SK-N-SH treated with all-trans-retinoic acid at 6 μM for 48 hours (cell line): Measurements from ENCODE around the gene NKRF.

ENCODE experiments used
- ATAC-seq: fragments of 200-7000 bp; cut with Tn5 transposase; 3 replicates; pipeline ENCODE4 v1.9.1; 2020; ENCODE audit warnings: mild to moderate bottlenecking, moderate library complexity
- ARNTL ChIP-seq: fragments of 450-650 bp; formaldehyde crosslinking; IDR thresholded peaks from 2 replicates; pipeline ENCODE4 v1.5.0; 2020; ENCODE audit warnings: low read depth, mild to moderate bottlenecking, moderate library complexity, borderline replicate concordance
- BACH2 ChIP-seq: fragments of 250-450 bp; sonication (Bioruptor Pico); IDR thresholded peaks from 2 replicates; pipeline ENCODE4 v1.9.0; 2021; ENCODE audit warnings: mild to moderate bottlenecking, borderline replicate concordance
- CSDC2 ChIP-seq: fragments of 250-450 bp; sonication (Bioruptor Pico); IDR thresholded peaks from 2 replicates; pipeline ENCODE4 v1.5.0; 2020; ENCODE audit warnings: mild to moderate bottlenecking, moderate library complexity
- ESRRG ChIP-seq: fragments of 250-450 bp; sonication (Bioruptor Pico); IDR thresholded peaks from 2 replicates; pipeline ENCODE4 v1.6.1; 2021; ENCODE audit warnings: mild to moderate bottlenecking
- GLIS3 ChIP-seq: fragments of 250-450 bp; sonication (Bioruptor Pico); IDR thresholded peaks from 2 replicates; pipeline ENCODE4 v1.5.0; 2020; ENCODE audit warnings: mild to moderate bottlenecking, moderate library complexity
- OSR1 ChIP-seq: fragments of 250-450 bp; sonication (Bioruptor Pico); IDR thresholded peaks from 2 replicates; pipeline ENCODE4 v1.8.0; 2022; ENCODE audit warnings: moderate library complexity, mild to moderate bottlenecking, inconsistent platforms
- PPARA ChIP-seq: fragments of 250-450 bp; sonication (Bioruptor Pico); IDR thresholded peaks from 2 replicates; pipeline ENCODE4 v1.5.0; 2020; ENCODE audit warnings: mild to moderate bottlenecking, borderline replicate concordance
- RARB ChIP-seq: fragments of 250-450 bp; sonication (Bioruptor Pico); IDR thresholded peaks from 2 replicates; pipeline ENCODE4 v1.8.0; 2021; ENCODE audit warnings: mild to moderate bottlenecking, moderate library complexity
- SNAI2 ChIP-seq: fragments of 250-450 bp; sonication (Bioruptor Pico); IDR thresholded peaks from 2 replicates; pipeline ENCODE4 v1.5.0; 2020; ENCODE audit warnings: mild to moderate bottlenecking, moderate library complexity
- TOX ChIP-seq: fragments of 250-450 bp; sonication (Bioruptor Pico); IDR thresholded peaks from 2 replicates; pipeline ENCODE4 v1.8.0; 2021; ENCODE audit warnings: mild to moderate bottlenecking, moderate library complexity, borderline replicate concordance
- ZFP3 ChIP-seq: fragments of 250-450 bp; sonication (Bioruptor Pico); IDR thresholded peaks from 2 replicates; pipeline ENCODE4 v1.5.0; 2020; ENCODE audit warnings: mild to moderate bottlenecking, moderate library complexity
- ZFP30 ChIP-seq: fragments of 450-650 bp; formaldehyde crosslinking; IDR thresholded peaks from 2 replicates; pipeline ENCODE4 v1.5.0; 2022; ENCODE audit warnings: mild to moderate bottlenecking, moderate library complexity
- ZNF565 ChIP-seq: fragments of 450-650 bp; formaldehyde crosslinking; conservative IDR thresholded peaks from 2 replicates; pipeline ENCODE4 v1.5.0; 2020; ENCODE audit warnings: low read depth, mild to moderate bottlenecking, moderate library complexity
- ZNF70 ChIP-seq: fragments of 450-650 bp; formaldehyde crosslinking; IDR thresholded peaks from 2 replicates; pipeline ENCODE4 v1.5.0; 2020; ENCODE audit warnings: mild to moderate bottlenecking, moderate library complexity
- ZNF8 ChIP-seq: fragments of 450-650 bp; formaldehyde crosslinking; IDR thresholded peaks from 2 replicates; pipeline ENCODE4 v1.5.0; 2020; ENCODE audit warnings: mild to moderate bottlenecking, moderate library complexity
- TF ChIP-seq, protein P1 (sequence below): fragments of 250-450 bp; sonication (Bioruptor Pico); IDR thresholded peaks from 2 replicates; pipeline ENCODE4 v1.5.1; 2021; ENCODE audit warnings: mild to moderate bottlenecking, moderate library complexity
- TF ChIP-seq, protein P2 (sequence below): fragments of 250-450 bp; sonication (Bioruptor Pico); IDR thresholded peaks from 2 replicates; pipeline ENCODE4 v1.8.0; 2020; ENCODE audit warnings: mild to moderate bottlenecking, moderate library complexity, borderline replicate concordance
- TF ChIP-seq, protein P3 (sequence below): fragments of 250-450 bp; sonication (Bioruptor Pico); IDR thresholded peaks from 2 replicates; pipeline ENCODE4 v1.5.1; 2020; ENCODE audit warnings: low read depth, mild to moderate bottlenecking, moderate library complexity
- TF ChIP-seq, protein P4 (sequence below): fragments of 250-450 bp; sonication (Bioruptor Pico); IDR thresholded peaks from 2 replicates; pipeline ENCODE4 v1.5.0; 2020; ENCODE audit warnings: mild to moderate bottlenecking, moderate library complexity

Gene NKRF

DNA sequence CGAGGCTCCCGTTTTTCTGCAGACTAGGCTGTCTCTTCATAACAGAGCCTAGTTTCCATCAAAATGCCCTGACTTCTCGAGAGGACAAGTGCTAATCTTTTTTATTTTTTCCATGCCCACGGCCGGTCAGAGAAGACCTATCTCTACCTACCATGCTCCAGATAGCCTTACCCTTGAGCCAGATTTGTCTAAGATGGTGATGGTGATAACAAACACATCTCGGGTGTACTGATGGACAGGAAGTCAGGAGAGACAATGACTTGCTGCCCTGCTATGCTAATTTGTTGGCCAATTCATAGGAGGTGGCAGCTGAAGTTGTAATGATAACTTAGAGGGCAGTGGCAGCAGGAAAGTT, 42.2 kb upstream of the NKRF start:
- no peak for ATAC-seq
- TF ChIP-seq BACH2 (CRISPR knock-in tag) = no peak
- no peak for TF ChIP-seq ZNF565
- TF ChIP-seq ZFP30 (CRISPR knock-in tag) = no peak
- no peak for TF ChIP-seq PPARA (CRISPR knock-in tag)
- no peak for TF ChIP-seq ARNTL (CRISPR knock-in tag)
- TF ChIP-seq, protein P1, sequence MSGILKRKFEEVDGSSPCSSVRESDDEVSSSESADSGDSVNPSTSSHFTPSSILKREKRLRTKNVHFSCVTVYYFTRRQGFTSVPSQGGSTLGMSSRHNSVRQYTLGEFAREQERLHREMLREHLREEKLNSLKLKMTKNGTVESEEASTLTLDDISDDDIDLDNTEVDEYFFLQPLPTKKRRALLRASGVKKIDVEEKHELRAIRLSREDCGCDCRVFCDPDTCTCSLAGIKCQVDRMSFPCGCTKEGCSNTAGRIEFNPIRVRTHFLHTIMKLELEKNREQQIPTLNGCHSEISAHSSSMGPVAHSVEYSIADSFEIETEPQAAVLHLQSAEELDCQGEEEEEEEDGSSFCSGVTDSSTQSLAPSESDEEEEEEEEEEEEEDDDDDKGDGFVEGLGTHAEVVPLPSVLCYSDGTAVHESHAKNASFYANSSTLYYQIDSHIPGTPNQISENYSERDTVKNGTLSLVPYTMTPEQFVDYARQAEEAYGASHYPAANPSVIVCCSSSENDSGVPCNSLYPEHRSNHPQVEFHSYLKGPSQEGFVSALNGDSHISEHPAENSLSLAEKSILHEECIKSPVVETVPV (CRISPR knock-in tag) = no peak
- no peak for TF ChIP-seq ZNF70
- TF ChIP-seq CSDC2 = no peak
- TF ChIP-seq OSR1 (CRISPR knock-in tag) = no peak
- TF ChIP-seq, all 23 proteins: peak for 0

DNA sequence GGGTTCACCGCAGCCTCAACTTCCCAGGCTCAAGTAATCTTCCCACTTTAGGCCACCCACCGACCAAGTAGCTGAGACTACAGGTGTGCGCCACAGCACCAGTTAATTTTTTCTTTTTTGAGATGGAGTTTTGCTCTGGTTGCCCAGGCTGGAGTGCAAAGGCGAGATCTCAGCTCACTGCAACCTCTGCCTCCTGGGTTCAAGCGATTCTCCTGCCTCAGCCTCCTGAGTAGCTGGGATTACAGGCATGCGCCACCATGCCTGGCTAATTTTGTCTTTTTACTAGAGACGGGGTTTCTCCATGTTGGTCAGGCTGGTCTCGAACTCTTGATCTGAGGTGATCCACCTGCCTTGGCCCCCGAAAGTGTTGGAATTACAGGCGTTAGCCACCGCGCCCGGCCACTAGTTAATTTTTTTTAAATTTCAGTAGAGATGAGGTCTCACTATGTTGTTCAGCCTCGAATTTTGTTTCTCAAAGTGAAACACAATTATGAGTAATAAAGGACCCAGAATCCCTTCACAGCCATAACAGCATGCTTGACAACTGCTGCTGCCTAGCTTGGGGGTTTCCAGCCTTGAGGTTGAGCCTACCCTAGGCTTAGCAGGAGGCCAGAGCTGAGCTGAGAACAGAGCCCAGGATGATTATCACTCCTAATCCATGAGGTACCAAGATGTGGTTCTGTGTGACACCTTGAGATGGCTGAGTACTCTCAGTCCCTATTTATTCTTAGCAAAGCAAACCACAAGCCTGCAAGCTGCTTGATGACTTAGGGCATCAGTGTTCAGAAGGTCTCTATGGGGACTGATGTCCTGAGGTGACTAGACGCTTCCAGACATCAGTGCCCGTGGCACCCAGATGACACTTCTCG, 41.6 kb upstream of the NKRF start:
- TF ChIP-seq ARNTL (CRISPR knock-in tag) = no peak
- ATAC-seq = no peak

DNA sequence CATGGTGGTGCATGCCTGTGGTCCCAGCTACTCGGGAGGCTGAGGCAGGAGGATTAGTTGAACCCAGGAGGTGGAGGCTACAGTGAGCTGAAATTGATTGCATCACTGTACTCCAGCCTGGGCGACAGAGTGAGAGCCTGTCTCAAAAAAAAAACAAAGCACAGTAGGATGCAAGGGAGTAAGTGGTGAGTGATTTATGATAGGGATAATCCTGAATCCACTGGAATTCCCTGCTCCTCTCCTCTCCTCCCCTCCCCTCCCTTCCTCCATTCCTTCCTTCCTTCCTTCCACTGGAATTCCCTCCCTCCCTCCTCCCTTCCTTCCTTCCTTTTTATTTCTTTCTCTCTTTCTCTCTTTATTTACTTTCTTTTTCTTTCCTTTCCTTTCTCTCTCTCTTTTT, 40.9 kb upstream of the NKRF start:
- no peak for TF ChIP-seq OSR1 (CRISPR knock-in tag)
- TF ChIP-seq ZFP30 (CRISPR knock-in tag) = no peak
- TF ChIP-seq, all 23 proteins: peak for 0
- no peak for ATAC-seq

DNA sequence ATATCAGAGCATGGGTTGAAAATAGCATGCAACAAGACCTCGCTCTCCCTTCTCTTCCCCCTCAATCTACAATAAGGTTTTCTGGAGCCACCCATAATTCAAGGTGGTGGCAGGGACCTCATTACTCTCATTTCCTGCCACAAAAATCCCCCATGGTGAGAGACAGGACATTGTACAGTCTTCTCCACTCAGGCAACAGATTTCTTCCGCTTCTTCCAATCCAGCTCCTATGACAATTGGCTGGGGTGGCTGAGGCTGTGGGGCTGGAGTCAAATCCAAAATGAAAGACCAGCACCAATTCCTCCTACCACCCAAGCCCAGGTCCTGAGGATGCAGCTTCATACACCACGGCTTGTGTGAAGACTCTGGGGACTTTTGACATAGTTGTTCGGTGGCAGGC, 40.3 kb upstream of the NKRF start:
- ATAC-seq = no peak
- TF ChIP-seq, protein P2, sequence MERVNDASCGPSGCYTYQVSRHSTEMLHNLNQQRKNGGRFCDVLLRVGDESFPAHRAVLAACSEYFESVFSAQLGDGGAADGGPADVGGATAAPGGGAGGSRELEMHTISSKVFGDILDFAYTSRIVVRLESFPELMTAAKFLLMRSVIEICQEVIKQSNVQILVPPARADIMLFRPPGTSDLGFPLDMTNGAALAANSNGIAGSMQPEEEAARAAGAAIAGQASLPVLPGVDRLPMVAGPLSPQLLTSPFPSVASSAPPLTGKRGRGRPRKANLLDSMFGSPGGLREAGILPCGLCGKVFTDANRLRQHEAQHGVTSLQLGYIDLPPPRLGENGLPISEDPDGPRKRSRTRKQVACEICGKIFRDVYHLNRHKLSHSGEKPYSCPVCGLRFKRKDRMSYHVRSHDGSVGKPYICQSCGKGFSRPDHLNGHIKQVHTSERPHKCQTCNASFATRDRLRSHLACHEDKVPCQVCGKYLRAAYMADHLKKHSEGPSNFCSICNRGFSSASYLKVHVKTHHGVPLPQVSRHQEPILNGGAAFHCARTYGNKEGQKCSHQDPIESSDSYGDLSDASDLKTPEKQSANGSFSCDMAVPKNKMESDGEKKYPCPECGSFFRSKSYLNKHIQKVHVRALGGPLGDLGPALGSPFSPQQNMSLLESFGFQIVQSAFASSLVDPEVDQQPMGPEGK = no peak
- TF ChIP-seq GLIS3 (CRISPR knock-in tag) (no peak), ZNF8 (CRISPR knock-in tag) (no peak), PPARA (CRISPR knock-in tag) (no peak), ESRRG (CRISPR knock-in tag) (no peak), RARB (CRISPR knock-in tag) (no peak), ZFP30 (CRISPR knock-in tag) (no peak), SNAI2 (CRISPR knock-in tag) (no peak), CSDC2 (no peak), OSR1 (CRISPR knock-in tag) (no peak), TOX (CRISPR knock-in tag) (no peak), ARNTL (CRISPR knock-in tag) (no peak), ZFP3 (CRISPR knock-in tag) (no peak)
- TF ChIP-seq, protein P3, sequence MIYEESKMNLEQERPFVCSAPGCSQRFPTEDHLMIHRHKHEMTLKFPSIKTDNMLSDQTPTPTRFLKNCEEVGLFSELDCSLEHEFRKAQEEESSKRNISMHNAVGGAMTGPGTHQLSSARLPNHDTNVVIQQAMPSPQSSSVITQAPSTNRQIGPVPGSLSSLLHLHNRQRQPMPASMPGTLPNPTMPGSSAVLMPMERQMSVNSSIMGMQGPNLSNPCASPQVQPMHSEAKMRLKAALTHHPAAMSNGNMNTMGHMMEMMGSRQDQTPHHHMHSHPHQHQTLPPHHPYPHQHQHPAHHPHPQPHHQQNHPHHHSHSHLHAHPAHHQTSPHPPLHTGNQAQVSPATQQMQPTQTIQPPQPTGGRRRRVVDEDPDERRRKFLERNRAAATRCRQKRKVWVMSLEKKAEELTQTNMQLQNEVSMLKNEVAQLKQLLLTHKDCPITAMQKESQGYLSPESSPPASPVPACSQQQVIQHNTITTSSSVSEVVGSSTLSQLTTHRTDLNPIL (CRISPR knock-in tag) = no peak
- TF ChIP-seq, protein P4, sequence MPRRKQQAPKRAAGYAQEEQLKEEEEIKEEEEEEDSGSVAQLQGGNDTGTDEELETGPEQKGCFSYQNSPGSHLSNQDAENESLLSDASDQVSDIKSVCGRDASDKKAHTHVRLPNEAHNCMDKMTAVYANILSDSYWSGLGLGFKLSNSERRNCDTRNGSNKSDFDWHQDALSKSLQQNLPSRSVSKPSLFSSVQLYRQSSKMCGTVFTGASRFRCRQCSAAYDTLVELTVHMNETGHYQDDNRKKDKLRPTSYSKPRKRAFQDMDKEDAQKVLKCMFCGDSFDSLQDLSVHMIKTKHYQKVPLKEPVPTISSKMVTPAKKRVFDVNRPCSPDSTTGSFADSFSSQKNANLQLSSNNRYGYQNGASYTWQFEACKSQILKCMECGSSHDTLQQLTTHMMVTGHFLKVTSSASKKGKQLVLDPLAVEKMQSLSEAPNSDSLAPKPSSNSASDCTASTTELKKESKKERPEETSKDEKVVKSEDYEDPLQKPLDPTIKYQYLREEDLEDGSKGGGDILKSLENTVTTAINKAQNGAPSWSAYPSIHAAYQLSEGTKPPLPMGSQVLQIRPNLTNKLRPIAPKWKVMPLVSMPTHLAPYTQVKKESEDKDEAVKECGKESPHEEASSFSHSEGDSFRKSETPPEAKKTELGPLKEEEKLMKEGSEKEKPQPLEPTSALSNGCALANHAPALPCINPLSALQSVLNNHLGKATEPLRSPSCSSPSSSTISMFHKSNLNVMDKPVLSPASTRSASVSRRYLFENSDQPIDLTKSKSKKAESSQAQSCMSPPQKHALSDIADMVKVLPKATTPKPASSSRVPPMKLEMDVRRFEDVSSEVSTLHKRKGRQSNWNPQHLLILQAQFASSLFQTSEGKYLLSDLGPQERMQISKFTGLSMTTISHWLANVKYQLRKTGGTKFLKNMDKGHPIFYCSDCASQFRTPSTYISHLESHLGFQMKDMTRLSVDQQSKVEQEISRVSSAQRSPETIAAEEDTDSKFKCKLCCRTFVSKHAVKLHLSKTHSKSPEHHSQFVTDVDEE = no peak
- TF ChIP-seq, all 23 proteins: peak for 0

DNA sequence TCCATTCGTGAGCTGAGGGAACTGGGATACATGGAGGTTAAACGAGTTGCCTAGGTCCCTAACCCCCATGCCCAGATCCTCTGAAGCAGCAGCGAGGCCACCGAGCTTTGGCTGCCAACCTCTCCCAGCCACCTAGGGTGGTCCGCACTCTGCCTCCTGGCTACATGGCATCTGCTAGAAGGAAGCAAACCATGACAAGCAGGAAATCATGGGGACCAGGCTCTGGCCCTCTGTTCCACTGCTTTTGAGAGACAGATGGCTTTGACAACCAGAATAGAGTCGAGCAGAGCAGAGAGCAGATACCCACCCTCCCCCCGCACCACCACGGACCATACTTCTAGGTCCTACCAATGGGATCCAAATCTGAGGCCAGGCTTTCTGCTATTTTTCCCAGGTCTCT, 37.5 kb upstream of the NKRF start:
- ATAC-seq = no peak
- TF ChIP-seq ZNF565 (no peak), TOX (CRISPR knock-in tag) (no peak)
